ENCODE measurements around the gene SEL1L3.

- TF ChIP-seq ZNF23 (tag by site-specific recombination; IDR thresholded peaks at IDR 0.05; ENCODE audit: borderline replicate concordance) (no peak), ZNF510 (tag by site-specific recombination; IDR thresholded peaks at IDR 0.05; ENCODE audit: insufficient replicate concordance) (no peak)
Observed at GRCh38 chr4:25704516-25704915, 158.3 kb downstream of the SEL1L3 start.
